Heart right ventricle (tissue), 16 donors: ENCODE data around the gene ACTN4. TPM values are rescaled to one million over a fixed set of nuclear protein-coding genes. Genes with fewer than 3 reads are reported as not detected.

Experiments
- ATAC-seq, 8 donors: fragments of 200-7000 bp; cut with Tn5 transposase; one replicate each; pipeline ENCODE4 v1.9.1; 2020; ENCODE audit warnings: mild to moderate bottlenecking in 8 of 8, moderate library complexity in 8 of 8, moderate number of reproducible peaks in 1 of 8
- DNase-seq, 2 donors: peaks; one replicate each; pipeline ENCODE4 v3.0.0-alpha.2; 2020
- H3K27ac ChIP-seq, 10 donors: fragments of 200-600 bp; sonication (generic) in 2 of 10; one replicate each; pipeline versions ENCODE4 v1.5.0 to v1.8.0; 2020 to 2022; ENCODE audit warnings: mild to moderate bottlenecking in 3 of 10
- H3K27me3 ChIP-seq, 7 donors: fragments of 200-600 bp; one replicate each; pipeline ENCODE4 v1.8.0; 2021 to 2022; ENCODE audit warnings: mild to moderate bottlenecking in 2 of 7
- H3K36me3 ChIP-seq, 9 donors: fragments of 200-600 bp; sonication (generic) in 1 of 9; one replicate each; pipeline versions ENCODE4 v1.5.0 to v1.8.0; 2020 to 2022; ENCODE audit warnings: mild to moderate bottlenecking in 2 of 9
- H3K4me1 ChIP-seq, 9 donors: fragments of 200-600 bp; sonication (generic) in 1 of 9; one replicate each; pipeline versions ENCODE4 v1.5.0 to v1.8.0; 2020 to 2022; ENCODE audit warnings: mild to moderate bottlenecking in 4 of 9
- H3K4me3 ChIP-seq, 10 donors: fragments of 200-600 bp; sonication (generic) in 2 of 10; one replicate each; pipeline versions ENCODE4 v1.5.0 to v1.8.0; 2020 to 2022; ENCODE audit warnings: mild to moderate bottlenecking in 7 of 10, moderate library complexity in 2 of 10
- H3K9me3 ChIP-seq, 11 donors: fragments of 200-600 bp in 10 of 11; sonication (generic) in 2 of 11; one replicate each; pipeline versions ENCODE4 v1.5.0 to v1.8.0; 2013 to 2022; ENCODE audit warnings: mild to moderate bottlenecking in 2 of 11, control low read depth in 1 of 11, moderate library complexity in 1 of 11
- CTCF ChIP-seq, 9 donors: fragments of 200-600 bp; sonication (generic) in 2 of 9; IDR thresholded peaks; one replicate each; pipeline versions ENCODE4 v1.5.0 to v1.8.0; 2021 to 2022; ENCODE audit warnings: antibody characterized with exemption in 9 of 9, mild to moderate bottlenecking in 5 of 9, moderate library complexity in 1 of 9
- WGBS, 2 donors: extraction: QIAGEN DNeasy Blood & Tissue Kit; methylation state at CpG; one replicate each; pipeline ENCODE4 v1.1.7; 2013; ENCODE audit warnings: inconsistent platforms in 1 of 2; 5-methylcytosine and 5-hydroxymethylcytosine counted together
- intact Hi-C, 10 donors: fragments of 100-400 bp; cut with DNase I; formaldehyde crosslinking; loops; one replicate each; pipeline versions ENCODE4 v1.11.1 to v1.14.2; 2022
- polyA plus RNA-seq, 2 donors: library from polyadenylated mRNA; stranded (reverse); fragments of 200-250 nt; gene quantifications; one replicate each; pipeline ENCODE4 v1.2.3, GENCODE V29; 2013
- total RNA-seq, 10 donors: library from RNA; stranded (reverse); fragmentation: NEBNext Ultra II Directional in 3 of 10; extraction: Animal tissue kit (Norgen Biotek cat#: 25700) in 3 of 10; gene quantifications; one replicate each; pipeline versions ENCODE4 v1.2.1 to v1.2.4, GENCODE V29; 2021 to 2023
- donor health status: Arrhythmogenic right ventricular cardiomyopathy.
- donor health status: ischemic (EF 13 %, LVEDD 7.1; RV severe dilation, severe dysfunction).
- donor health status: healthy with polysubstance abuse.
- donor health status: DM: no; HTN: yes; CAD: no.
- donor health status: DM: no; HTN: no; CAD: no.
- donor health status: ischemic (EF 25% LVEDD 6.9; RV normal size, moderate dysfunction).
- donor health status: ischemic (EF 25% LVEDD 5.7; RV mildly dilated, moderate dysfunction).
- donor health status: healthy.
- donor health status: DM: yes; HTN: yes; CAD: no.
- donor health status: Ischemic cardiomyopathy.
- donor health status: ischemic (EF 35%, LVEDD 5.7; RV mildly dilated, moderate dysfunction).
- donor health status: nonischemic (EF 11% LVEDD 7.7; RV severe dilation, severe dysfunction).
- donor health status: DM: yes; HTN: yes; CAD: no.
- donor health status: PGD.
- donor health status: ischemic (EF 29% LVEDD 5.4; RV normal size, mild dysfunction).
- donor health status: nonischemic (EF 23%, LVEDD 6.1; RV moderate dilation, normal function).

ACTN4 gene
- total and polyA plus RNA-seq, 12 donors: 92.4 to 291 (median 149) TPM

DNA sequence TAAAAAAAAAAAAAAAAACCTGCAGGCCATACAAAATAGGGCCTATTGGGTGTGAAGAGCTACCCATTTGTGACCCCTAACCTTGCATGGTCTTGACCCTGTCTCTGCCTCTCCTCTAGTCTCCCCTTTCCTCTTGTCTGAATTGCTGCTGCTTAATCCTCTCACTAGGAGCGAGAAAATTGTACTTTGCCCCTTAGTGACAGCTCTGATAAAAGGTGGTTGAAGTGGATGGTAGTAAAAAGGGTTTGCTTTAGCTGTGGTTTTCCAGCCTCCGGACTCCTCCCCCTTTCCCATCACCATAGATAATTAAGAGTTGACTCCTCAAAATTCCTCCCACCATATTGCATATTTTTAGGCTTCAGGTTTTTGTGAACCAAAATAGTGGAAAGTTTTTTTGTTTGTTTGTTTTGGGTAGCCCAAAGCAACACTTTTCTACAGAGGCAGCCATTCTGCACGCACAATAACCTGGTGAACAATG is 23.5 kb downstream of the ACTN4 start:
- no peak for TF ChIP-seq CTCF (IDR thresholded peaks at IDR 0.05)
- peak overlapping the region; percentile 82 to 99 (median 96) for H3K27ac ChIP-seq
- H3K4me3 ChIP-seq: no peak overlapping the region
- 38 to 49% methylated on average over 3 of the region's 3 CpGs for WGBS, 2 donors
- peaks cover 58 to 96% (median 93%) of the 10 kb centered on the region in 9 donors for H3K4me1 ChIP-seq
- intact Hi-C loops: no loop called here
- H3K27me3 ChIP-seq: no peaks in the 10 kb centered on the region
- DNase-seq: no peak
- H3K9me3 ChIP-seq: no peaks in the 10 kb centered on the region
- no peak for ATAC-seq
- peaks cover 0 to 17% (median 0%) of the 10 kb centered on the region in 9 donors for H3K36me3 ChIP-seq

GRCh38 chr19:38671654-38672053 is 24.2 kb downstream of the ACTN4 start:
- Histone ChIP-seq H3K9me3 (no peaks in the 10 kb centered on the region), H3K27ac (peak overlapping the region; percentile 82 to 99 (median 96)), H3K4me1 (peaks cover 57 to 96% (median 93%) of the 10 kb centered on the region in 9 donors), H3K27me3 (no peaks in the 10 kb centered on the region), H3K4me3 (no peak overlapping the region), H3K36me3 (peaks cover 0 to 17% (median 0%) of the 10 kb centered on the region in 9 donors)
- TF ChIP-seq CTCF (IDR thresholded peaks at IDR 0.05): no peak
- intact Hi-C loops: no loop called here
- ATAC-seq (peak in 6 of 8 donors; percentile 4 to 29 (median 18)), DNase-seq (no peak)
- WGBS, 2 donors: 22 to 27% methylated on average over 4 of the region's 4 CpGs

DNA sequence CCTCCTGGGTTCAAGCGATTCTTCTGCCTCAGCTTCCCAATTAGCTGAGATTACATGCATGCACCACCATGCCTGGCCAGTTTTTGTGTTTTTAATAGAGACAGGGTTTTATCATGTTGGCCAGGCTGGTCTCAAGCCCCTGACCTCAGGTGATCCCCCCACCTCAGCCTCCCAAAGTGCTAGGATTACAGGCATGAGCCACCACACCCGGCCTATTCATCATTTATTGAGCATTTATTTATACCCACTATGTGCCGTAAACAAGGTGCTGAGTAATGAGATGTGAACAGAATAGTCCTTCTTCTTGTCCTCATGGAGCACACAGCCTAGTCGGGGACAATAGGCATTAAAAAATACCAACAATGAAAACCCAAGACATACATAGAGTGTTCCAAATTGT is 25.6 kb downstream of the ACTN4 start:
- TF ChIP-seq CTCF (IDR thresholded peaks at IDR 0.05): no peak
- no peak for ATAC-seq

DNA sequence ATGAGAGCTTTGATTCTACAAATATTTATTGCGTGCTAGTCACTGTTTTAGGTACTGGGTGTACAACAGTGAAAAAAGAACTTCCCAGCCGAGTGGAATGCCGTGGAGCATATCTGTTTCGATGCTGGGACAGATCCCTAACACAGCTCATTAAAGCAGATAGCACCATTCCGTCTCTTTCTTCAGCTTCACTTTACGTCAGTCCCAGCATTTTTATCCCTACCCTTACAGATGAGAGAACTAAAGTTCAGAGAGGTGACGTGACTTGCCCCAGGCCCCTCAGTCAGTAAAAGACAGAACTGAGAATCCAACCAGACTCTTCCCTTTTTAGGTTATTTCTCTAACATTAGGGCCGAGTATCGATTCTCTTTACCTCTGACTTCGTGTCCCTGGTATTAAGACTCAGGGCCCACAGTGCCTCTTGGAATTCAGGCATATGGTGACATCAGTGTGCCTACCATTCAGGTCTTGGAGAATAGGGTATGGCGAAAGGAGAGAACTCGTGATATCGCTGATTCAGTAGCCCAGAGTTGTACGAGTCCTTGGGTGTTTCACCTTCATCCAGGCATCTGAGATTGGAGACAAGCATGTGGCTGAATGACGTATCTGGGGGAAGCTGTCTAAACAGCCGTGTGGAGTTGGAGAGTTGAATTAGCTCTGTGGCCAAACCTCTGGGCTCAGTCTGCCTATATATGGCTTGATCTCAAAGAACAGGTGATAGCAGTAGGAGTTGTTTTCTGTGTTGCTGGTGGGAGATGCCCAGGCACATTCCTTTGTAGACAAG is 27.1 kb downstream of the ACTN4 start:
- ATAC-seq (peak in 7 of 8 donors; percentile 53 to 82 (median 75)), DNase-seq (peak in 1 of 2 donors; percentile 57)
- peaks cover 0 to 27% (median 0%) of the 10 kb centered on the region in 9 donors for H3K36me3 ChIP-seq
- TF ChIP-seq CTCF (IDR thresholded peaks at IDR 0.05): no peak
- intact Hi-C loops: no loop called here
- H3K9me3 ChIP-seq: no peaks in the 10 kb centered on the region
- H3K4me3 ChIP-seq: no peak overlapping the region
- H3K4me1 ChIP-seq: peaks cover 60 to 96% (median 90%) of the 10 kb centered on the region in 9 donors
- 51 to 53% methylated on average over 16 of the region's 16 CpGs for WGBS, 2 donors
- H3K27ac ChIP-seq: peak overlapping the region; percentile 73 to 95 (median 86)
- H3K27me3 ChIP-seq: no peaks in the 10 kb centered on the region

More for the DNA sequence above, 25.6 kb downstream of the ACTN4 start:
- 89 to 91% methylated on average over 4 of the region's 4 CpGs for WGBS, 2 donors
- Histone ChIP-seq H3K4me3 (no peak overlapping the region), H3K27ac (peak overlapping the region in 9 of 10 donors; percentile 88 to 99 (median 97)), H3K36me3 (peaks cover 0 to 31% (median 0%) of the 10 kb centered on the region in 9 donors), H3K4me1 (peaks cover 57 to 96% (median 93%) of the 10 kb centered on the region in 9 donors), H3K27me3 (no peaks in the 10 kb centered on the region), H3K9me3 (no peaks in the 10 kb centered on the region)
- DNase-seq: no peak
- intact Hi-C loops: no loop called here
